ENCODE measurements around the gene CRHR2.

DNA sequence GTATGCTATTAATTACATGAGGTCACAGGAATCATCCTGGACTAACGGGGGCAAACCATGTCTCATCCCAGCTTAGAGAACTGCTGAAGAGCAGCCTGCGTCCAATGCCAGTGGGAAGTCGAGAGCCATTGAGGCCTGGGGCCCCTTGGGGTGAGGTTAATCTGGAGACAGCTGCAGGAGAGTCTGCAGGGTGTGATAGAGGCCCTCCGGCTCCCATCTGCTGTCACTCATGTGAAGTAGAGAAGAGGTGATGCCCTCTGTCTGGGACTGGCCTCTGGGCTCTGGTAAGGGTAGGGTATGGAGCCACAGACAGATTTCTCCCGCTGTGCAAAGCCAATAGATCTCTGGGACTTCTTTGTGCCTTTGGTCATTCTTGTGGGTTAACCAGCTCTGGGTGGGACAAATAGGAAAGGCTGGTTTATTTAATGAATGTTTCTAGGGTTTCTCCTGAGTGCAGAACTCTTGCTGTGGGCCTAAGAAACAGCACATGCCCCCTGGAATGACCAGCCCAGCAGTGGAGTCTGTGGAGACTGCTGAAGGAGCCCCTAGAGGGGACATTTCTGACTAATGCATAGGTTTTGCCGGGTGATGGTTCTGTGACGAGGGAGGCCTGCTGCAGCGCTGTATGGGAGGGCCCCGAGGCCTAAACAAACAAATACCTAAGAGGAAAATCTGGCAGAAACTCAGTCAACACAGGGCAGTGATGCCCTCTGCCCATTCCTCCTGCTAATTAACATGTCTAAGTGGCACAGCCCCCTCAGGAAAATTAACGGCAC lies 34.5 kb downstream of the CRHR2 start:
- TF ChIP-seq, protein P1, sequence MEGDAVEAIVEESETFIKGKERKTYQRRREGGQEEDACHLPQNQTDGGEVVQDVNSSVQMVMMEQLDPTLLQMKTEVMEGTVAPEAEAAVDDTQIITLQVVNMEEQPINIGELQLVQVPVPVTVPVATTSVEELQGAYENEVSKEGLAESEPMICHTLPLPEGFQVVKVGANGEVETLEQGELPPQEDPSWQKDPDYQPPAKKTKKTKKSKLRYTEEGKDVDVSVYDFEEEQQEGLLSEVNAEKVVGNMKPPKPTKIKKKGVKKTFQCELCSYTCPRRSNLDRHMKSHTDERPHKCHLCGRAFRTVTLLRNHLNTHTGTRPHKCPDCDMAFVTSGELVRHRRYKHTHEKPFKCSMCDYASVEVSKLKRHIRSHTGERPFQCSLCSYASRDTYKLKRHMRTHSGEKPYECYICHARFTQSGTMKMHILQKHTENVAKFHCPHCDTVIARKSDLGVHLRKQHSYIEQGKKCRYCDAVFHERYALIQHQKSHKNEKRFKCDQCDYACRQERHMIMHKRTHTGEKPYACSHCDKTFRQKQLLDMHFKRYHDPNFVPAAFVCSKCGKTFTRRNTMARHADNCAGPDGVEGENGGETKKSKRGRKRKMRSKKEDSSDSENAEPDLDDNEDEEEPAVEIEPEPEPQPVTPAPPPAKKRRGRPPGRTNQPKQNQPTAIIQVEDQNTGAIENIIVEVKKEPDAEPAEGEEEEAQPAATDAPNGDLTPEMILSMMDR (IDR thresholded peaks at IDR 0.05): no peak
- TF ChIP-seq ZNF263 (CRISPR knock-in tag; IDR thresholded peaks at IDR 0.05; ENCODE audit: low read depth) (no peak), FOXJ3 (CRISPR knock-in tag; IDR thresholded peaks at IDR 0.05; ENCODE audit: borderline replicate concordance) (no peak), TCF7 (CRISPR knock-in tag; IDR thresholded peaks at IDR 0.05; ENCODE audit: low read depth) (no peak), ZNF138 (CRISPR knock-in tag; conservative IDR thresholded peaks at IDR 0.05) (no peak), CREB1 (CRISPR knock-in tag; IDR thresholded peaks at IDR 0.05) (no peak)
- TF ChIP-seq, protein P2, sequence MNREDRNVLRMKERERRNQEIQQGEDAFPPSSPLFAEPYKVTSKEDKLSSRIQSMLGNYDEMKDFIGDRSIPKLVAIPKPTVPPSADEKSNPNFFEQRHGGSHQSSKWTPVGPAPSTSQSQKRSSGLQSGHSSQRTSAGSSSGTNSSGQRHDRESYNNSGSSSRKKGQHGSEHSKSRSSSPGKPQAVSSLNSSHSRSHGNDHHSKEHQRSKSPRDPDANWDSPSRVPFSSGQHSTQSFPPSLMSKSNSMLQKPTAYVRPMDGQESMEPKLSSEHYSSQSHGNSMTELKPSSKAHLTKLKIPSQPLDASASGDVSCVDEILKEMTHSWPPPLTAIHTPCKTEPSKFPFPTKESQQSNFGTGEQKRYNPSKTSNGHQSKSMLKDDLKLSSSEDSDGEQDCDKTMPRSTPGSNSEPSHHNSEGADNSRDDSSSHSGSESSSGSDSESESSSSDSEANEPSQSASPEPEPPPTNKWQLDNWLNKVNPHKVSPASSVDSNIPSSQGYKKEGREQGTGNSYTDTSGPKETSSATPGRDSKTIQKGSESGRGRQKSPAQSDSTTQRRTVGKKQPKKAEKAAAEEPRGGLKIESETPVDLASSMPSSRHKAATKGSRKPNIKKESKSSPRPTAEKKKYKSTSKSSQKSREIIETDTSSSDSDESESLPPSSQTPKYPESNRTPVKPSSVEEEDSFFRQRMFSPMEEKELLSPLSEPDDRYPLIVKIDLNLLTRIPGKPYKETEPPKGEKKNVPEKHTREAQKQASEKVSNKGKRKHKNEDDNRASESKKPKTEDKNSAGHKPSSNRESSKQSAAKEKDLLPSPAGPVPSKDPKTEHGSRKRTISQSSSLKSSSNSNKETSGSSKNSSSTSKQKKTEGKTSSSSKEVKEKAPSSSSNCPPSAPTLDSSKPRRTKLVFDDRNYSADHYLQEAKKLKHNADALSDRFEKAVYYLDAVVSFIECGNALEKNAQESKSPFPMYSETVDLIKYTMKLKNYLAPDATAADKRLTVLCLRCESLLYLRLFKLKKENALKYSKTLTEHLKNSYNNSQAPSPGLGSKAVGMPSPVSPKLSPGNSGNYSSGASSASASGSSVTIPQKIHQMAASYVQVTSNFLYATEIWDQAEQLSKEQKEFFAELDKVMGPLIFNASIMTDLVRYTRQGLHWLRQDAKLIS (CRISPR knock-in tag; IDR thresholded peaks at IDR 0.05; ENCODE audit: borderline replicate concordance): no peak
- TF ChIP-seq, protein P3, sequence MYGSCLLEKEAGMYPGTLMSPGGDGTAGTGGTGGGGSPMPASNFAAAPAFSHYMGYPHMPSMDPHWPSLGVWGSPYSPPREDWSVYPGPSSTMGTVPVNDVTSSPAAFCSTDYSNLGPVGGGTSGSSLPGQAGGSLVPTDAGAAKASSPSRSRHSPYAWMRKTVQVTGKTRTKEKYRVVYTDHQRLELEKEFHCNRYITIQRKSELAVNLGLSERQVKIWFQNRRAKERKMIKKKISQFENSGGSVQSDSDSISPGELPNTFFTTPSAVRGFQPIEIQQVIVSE (CRISPR knock-in tag; IDR thresholded peaks at IDR 0.05; ENCODE audit: borderline replicate concordance): no peak
